ENCODE measurements around the gene UBA1. TPM values are rescaled to one million over a fixed set of nuclear protein-coding genes. Genes with fewer than 3 reads are reported as not detected.

UBA1 gene
- total RNA-seq, 1 experiment from 2014 or later = 275 TPM

GRCh38 chrX:47200385-47201150 is 6.9 kb downstream of the UBA1 start:
- no peaks in the 10 kb centered on the region for H4K20me1 ChIP-seq (ENCODE audit: insufficient read depth)
- 0 out of 4 replicates have a peak, but pooled peaks cover 0 to 2% of the 10 kb centered on the region in 2 experiments for H3K4me1 ChIP-seq (ENCODE audit: control insufficient read depth in 1 of 2, insufficient read depth in 2 of 2, low read length in 2 of 2)
- no peak overlapping the region for H3K9ac ChIP-seq (ENCODE audit: low read length)
- H3K4me2 ChIP-seq (ENCODE audit: low read length) = no peak overlapping the region
- no peak overlapping the region for H3K4me3 ChIP-seq (replicated peaks in 1 of 2; ENCODE audit: low read depth in 1 of 2, low read length in 2 of 2)
- DNase-seq (ENCODE audit: low read depth, low spot score) (no peak), ATAC-seq (peak; percentile 62)
- BruUV-seq (replicated peaks) = no TSS peak
- RAD21 ChIA-PET (ENCODE audit: low non-redundant PET in 1 of 2, low total read pairs in 2 of 2, uncharacterized antibody in 2 of 2, unreplicated experiment in 2 of 2) = no interaction called here
- no peak overlapping the region for H3K27ac ChIP-seq (ENCODE audit: low read depth, low read length)
- CTCF ChIA-PET = no interaction called here
- H3K79me2 ChIP-seq (ENCODE audit: insufficient read depth, low read length) = peaks cover 55% of the 10 kb centered on the region
- H3K36me3 ChIP-seq (ENCODE audit: control insufficient read depth in 1 of 2, insufficient read depth in 2 of 2, low read length in 2 of 2) = peaks cover 20 to 51% of the 10 kb centered on the region in 2 experiments; a peak in 3 of 4 replicates
- TF ChIP-seq SIN3A (IDR thresholded peaks at IDR 0.05; ENCODE audit: low read depth) (no peak), ZBTB33 (IDR thresholded peaks at IDR 0.05; ENCODE audit: extremely low read depth, insufficient replicate concordance, low read length) (no peak), SRF (IDR thresholded peaks at IDR 0.05; ENCODE audit: low read depth) (no peak), CTCF (IDR thresholded peaks at IDR 0.05 in 2 of 3, conservative IDR thresholded peaks at IDR 0.05 in 1 of 3; ENCODE audit: borderline replicate concordance in 1 of 3, insufficient read depth in 1 of 3, low read depth in 2 of 3, low read length in 2 of 3) (no peak), POLR2AphosphoS5 (IDR thresholded peaks at IDR 0.05; ENCODE audit: low read depth, low read length) (no peak), JUND (IDR thresholded peaks at IDR 0.05) (no peak)
- H2AFZ ChIP-seq (ENCODE audit: low read depth, low read length, poor library complexity, severe bottlenecking) = no peak overlapping the region
- H3K27me3 ChIP-seq (ENCODE audit: insufficient read depth, low read length) = no peaks in the 10 kb centered on the region
- H3K9me2 ChIP-seq (ENCODE audit: insufficient read depth) = no peaks in the 10 kb centered on the region
- no peaks in the 10 kb centered on the region for H3K9me3 ChIP-seq (ENCODE audit: control insufficient read depth in 1 of 2, insufficient read depth in 1 of 2, low read depth in 1 of 2, low read length in 2 of 2)
- intact Hi-C loops (cut with micrococcal nuclease) = no loop called here
- POLR2A ChIA-PET = no interaction called here
